Mucosa of descending colon (tissue), 3 donors: Measurements from ENCODE around the gene CASP9. TPM values are rescaled to one million over a fixed set of nuclear protein-coding genes. Genes with fewer than 3 reads are reported as not detected.
A peak's percentile ranks its signal among the peaks of the same experiment; 100 is the strongest.
"Not testable (repeated sequence)": the region's sequence is repeated elsewhere in the genome, so short reads cannot be mapped to it uniquely, and the experiment has no call there.

Source experiments
- ATAC-seq: fragments of 200-7000 bp; cut with Tn5 transposase; one replicate; pipeline ENCODE4 v1.9.1; 2020; ENCODE audit warnings: mild to moderate bottlenecking, moderate library complexity
- DNase-seq, 3 donors: peaks; one replicate each; pipeline ENCODE4 v3.0.0-alpha.2; 2020
- H3K36me3 ChIP-seq: fragments of 200-600 bp; one replicate; pipeline ENCODE4 v1.8.0; 2021; ENCODE audit warnings: low read depth, mild to moderate bottlenecking
- H3K4me1 ChIP-seq: fragments of 200-600 bp; one replicate; pipeline ENCODE4 v1.8.0; 2021; ENCODE audit warnings: low read depth, mild to moderate bottlenecking
- H3K4me3 ChIP-seq: fragments of 200-600 bp; one replicate; pipeline ENCODE4 v1.8.0; 2021; ENCODE audit warnings: mild to moderate bottlenecking
- H3K9me3 ChIP-seq: fragments of 200-600 bp; one replicate; pipeline ENCODE4 v1.8.0; 2021; ENCODE audit warnings: mild to moderate bottlenecking
- intact Hi-C, 2 donors: fragments of 100-400 bp; cut with DNase I in 1 of 2; cut with micrococcal nuclease in 1 of 2; formaldehyde crosslinking; loops; one replicate each; pipeline versions ENCODE4 v1.11.0 to v1.11.1; 2022; cut with DNase I, micrococcal nuclease
- total RNA-seq, 3 donors: library from RNA; stranded (reverse); fragmentation: NEBNext Ultra II Directional in 2 of 3; extraction: Animal tissue kit (Norgen Biotek cat#: 25700) in 2 of 3; gene quantifications; one replicate each; pipeline versions ENCODE4 v1.2.1 to v1.2.4, GENCODE V29; 2021 to 2023
- TF ChIP-seq, protein P1 (sequence below): fragments of 200-600 bp; IDR thresholded peaks from one replicate; pipeline ENCODE4 v1.8.0; 2022; ENCODE audit warnings: antibody characterized with exemption, mild to moderate bottlenecking
- donor health status: DM: no; HTN: no; CAD: no; lungs with moderate emphysema.
- donor health status: DM: no; HTN: no; CAD: no.
- donor health status: DM: no; HTN: yes; CAD: no.

Gene CASP9
- total RNA-seq, 3 donors from 2014 or later = 14.2 to 16.0 (median 15.2) TPM

DNA sequence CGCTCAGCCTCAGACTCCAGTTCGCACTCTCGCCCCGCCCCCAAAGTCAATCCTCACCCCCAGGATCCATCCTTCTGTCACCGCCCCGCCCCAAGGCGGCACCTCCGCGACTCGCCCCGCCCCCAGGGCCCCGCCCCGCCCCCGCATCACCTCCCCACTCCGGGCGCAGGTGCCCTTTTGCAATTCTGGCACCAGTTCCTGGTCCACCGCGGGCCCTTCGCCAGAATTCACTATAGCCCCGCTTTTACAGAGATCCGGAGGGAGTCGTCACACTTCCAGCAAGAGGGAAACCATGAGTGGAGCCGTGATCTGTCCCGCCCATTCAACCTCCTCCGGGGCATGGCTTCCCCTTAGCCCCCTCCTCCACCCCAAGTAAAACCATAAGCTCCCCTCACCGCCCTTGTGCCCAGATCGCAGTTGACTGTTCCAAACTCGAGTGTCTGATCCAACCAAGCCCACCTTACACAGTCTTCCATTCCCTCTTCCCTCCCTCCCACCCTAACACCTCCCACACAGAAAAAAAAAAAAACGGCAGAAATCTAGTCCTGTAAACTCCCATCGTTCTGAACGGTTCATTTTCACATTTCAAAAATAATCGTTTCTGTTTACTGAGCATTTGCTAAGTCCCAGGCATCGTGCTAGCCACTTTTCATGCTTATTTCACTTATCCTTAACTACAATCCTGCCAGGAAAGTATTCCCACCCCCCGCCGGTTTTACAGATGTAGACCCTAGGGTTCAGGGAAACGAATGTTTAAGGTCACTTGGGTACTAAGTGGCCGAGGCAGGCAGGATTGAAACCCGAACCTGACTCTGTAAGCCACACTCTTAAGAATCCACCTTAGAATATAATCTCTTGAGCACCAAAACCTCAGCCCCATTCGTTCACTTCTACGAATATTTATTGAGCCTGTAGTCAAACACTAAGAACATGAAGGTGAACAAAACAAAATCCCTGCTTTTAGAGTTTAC lies 1.3 kb upstream of the CASP9 start:
- Histone ChIP-seq H3K4me1 (peaks cover 28% of the 10 kb centered on the region), H3K36me3 (peaks cover 5% of the 10 kb centered on the region), H3K9me3 (no peaks in the 10 kb centered on the region), H3K4me3 (peak overlapping the region; percentile 17)
- intact Hi-C loops = no loop called here
- ATAC-seq (no peak), DNase-seq (peak in 2 of 3 donors; percentile 67 to 100)
- TF ChIP-seq, protein P1, sequence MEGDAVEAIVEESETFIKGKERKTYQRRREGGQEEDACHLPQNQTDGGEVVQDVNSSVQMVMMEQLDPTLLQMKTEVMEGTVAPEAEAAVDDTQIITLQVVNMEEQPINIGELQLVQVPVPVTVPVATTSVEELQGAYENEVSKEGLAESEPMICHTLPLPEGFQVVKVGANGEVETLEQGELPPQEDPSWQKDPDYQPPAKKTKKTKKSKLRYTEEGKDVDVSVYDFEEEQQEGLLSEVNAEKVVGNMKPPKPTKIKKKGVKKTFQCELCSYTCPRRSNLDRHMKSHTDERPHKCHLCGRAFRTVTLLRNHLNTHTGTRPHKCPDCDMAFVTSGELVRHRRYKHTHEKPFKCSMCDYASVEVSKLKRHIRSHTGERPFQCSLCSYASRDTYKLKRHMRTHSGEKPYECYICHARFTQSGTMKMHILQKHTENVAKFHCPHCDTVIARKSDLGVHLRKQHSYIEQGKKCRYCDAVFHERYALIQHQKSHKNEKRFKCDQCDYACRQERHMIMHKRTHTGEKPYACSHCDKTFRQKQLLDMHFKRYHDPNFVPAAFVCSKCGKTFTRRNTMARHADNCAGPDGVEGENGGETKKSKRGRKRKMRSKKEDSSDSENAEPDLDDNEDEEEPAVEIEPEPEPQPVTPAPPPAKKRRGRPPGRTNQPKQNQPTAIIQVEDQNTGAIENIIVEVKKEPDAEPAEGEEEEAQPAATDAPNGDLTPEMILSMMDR = no peak

DNA sequence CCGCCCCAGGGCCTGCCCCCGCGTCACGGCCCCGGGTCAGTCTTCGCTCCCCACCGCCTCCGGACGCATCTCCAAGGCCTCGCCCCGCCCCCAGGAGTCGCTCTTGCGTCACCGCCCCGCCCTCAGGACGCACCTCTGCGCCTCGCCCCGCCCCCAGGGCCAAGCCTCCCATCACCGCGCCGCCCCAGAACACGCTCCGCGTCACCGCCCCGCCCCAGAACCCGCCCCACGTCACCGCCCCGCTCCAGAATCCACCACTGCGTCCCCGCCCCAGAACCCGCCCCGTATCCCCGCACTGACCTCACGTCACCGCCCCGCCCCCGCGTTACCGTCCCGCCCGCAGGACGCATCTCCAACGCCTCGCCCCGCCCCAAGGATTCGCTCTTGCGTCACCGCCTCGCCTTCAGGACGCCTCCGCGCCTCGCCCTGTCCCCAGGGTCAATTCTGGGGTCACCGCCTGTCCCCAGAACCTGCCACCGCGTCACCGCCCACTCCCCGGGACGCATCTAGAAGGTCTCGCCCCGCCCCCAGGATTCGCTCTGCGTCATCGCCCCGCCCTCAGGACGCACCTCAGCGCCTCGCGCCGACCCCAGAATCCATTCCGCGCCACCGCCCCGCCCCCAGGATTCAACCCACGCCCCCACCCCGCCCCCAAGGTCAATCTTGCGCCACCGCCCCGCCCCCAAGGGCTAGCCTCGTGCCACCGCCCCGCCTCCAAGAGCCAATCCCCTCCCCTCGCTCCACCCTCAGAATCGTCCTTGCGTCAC lies 451 bp upstream of the CASP9 start:
- TF ChIP-seq, protein P1 = no peak
- Histone ChIP-seq H3K4me1 (peaks cover 28% of the 10 kb centered on the region), H3K36me3 (peaks cover 5% of the 10 kb centered on the region), H3K4me3 (peak overlapping the region; percentile 19), H3K9me3 (no peaks in the 10 kb centered on the region)
- DNase-seq (peak; percentile 100), ATAC-seq (peak; percentile 72)
- intact Hi-C loops = no loop called here

DNA sequence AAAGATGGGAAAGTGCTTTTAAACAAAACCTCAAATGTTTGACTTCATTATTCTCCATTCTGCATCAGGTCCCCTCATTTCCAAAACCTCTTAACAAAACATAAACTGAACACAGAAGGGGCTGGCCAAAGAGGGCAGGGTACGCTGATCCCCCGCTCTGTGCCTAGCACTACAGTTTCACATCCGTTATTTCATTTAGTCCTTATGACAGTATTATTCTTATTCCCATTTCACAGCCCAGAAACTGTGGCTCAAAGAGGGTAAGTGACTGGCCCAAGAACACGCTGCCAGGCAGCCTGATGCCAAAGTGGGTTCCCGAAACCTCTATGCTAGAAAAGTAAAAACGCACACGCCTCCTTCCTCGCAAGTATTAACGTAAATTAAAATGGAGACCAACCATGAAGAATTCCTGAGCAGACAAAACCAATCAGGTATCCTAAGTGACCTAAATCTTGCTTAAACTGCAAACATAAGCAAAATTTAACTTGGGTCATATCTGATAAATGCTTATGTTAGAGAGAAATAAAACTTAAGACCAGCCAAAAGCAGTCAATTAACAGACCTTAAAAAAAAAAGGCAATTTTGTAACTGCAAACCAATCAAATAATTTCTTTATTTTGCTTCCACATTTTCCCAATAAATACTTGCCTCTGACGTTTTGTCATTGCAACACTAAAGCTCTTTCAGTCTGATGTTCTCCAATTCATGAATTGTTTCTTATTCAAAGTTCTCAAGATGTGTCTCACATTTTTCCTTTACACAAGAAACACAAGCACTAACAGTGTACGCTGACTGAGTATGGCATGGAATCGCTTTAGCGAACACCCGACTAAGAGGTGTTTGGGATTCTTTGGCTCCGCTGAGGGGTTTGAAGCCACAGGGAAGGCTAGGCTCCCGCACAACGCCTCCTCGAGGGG lies 653 bp downstream of the CASP9 start:
- intact Hi-C loops = no loop called here
- peaks cover 5% of the 10 kb centered on the region for H3K36me3 ChIP-seq
- TF ChIP-seq, protein P1 = no peak
- ATAC-seq (no peak), DNase-seq (peak in 1 of 3 donors; percentile 29)
- peaks cover 28% of the 10 kb centered on the region for H3K4me1 ChIP-seq
- peak overlapping the region; percentile 19 for H3K4me3 ChIP-seq
- H3K9me3 ChIP-seq = no peaks in the 10 kb centered on the region

DNA sequence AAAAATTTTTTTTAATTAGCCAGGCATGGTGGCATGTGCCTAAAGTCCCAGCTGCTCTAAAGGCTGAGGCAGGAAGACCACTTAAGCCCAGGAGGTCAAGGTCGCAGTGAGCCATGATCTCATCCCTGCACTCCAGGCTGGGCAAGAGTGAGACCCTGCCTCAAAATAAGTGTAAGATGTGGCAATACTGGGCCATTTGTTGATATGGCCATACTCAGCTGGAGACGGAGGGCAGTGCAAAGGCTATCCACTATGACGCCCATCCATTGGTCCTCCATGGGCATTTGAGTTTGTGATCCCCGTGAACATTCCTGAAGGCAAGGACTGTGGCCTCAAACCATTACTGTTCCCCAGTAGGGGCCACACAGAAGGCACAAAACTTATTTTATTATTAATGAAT lies 1.5 kb downstream of the CASP9 start:
- DNase-seq = peak in 1 of 3 donors; percentile 21
- peaks cover 24% of the 10 kb centered on the region for H3K4me1 ChIP-seq
- TF ChIP-seq, protein P1 = no peak
- intact Hi-C loops = no loop called here
- no peak for ATAC-seq
- peaks cover 5% of the 10 kb centered on the region for H3K36me3 ChIP-seq
- no peak overlapping the region for H3K4me3 ChIP-seq
- H3K9me3 ChIP-seq = no peaks in the 10 kb centered on the region

DNA sequence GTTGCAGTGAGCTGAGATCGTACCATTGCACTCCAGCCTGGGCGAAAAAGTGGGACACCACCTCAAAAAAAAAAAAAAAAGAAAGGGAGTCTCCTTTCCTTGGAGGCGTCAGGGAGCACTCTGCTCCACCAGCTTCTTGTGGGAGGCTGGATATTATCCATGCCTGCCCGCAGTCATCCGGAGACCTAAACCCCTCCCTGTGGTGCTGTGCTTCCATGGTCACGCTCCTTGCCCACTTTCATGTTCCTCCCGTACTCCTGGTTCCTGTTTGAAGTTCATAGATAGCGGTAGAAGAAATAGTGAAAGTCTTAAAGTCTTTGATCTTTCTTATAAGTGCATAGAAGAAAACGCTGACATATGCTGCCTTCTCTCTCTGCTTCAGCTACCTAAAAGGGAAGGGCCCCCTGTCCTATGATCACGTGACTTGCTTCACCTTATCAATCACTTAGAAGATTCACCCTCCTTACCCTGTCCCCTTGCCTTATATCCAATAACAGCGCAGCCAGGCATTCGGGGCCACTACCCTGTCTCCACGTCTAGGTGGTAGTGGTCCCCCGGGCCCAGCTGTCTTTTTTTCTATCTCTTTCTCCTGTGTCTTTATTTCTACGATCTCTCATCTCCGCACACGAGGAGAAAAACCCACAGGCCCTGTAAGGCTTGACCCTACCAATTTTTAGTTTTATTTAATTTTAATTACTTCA lies 2.7 kb downstream of the CASP9 start:
- H3K4me1 ChIP-seq = peaks cover 18% of the 10 kb centered on the region
- H3K9me3 ChIP-seq, intact Hi-C loops, ATAC-seq, H3K4me3 ChIP-seq, H3K36me3 ChIP-seq: not testable (repeated sequence)
- peak in 1 of 3 donors; percentile 9 for DNase-seq
